HepG2 (cell line): ENCODE measurements around the gene OVOL2. TPM values are rescaled to one million over a fixed set of nuclear protein-coding genes. Genes with fewer than 3 reads are reported as not detected.

ENCODE experiments used
- ATM ChIP-seq: fragments of 450-650 bp; IDR thresholded peaks from 2 replicates; pipeline ENCODE4 v1.7.1; 2017; ENCODE audit warnings: mild to moderate bottlenecking, borderline replicate concordance
- HNRNPK ChIP-seq: fragments of 200-400 bp; formaldehyde crosslinking; IDR thresholded peaks from 2 replicates; pipeline ENCODE4 v1.6.1; 2018; ENCODE audit warnings: low read length, low read depth, moderate library complexity, mild to moderate bottlenecking; ENCODE audit not compliant: poor library complexity, severe bottlenecking
- HNRNPL ChIP-seq: fragments of 200-400 bp; formaldehyde crosslinking; IDR thresholded peaks from 2 replicates; pipeline ENCODE4 v1.6.1; 2017; ENCODE audit warnings: mild to moderate bottlenecking, low read depth, low read length
- IKZF4 ChIP-seq: sonication (generic); formaldehyde crosslinking; IDR thresholded peaks from 2 replicates; pipeline ENCODE4 v1.5.1; 2020; ENCODE audit warnings: borderline replicate concordance, mild to moderate bottlenecking, low read depth, missing genetic modification reagents; ENCODE audit errors: not compliant biosample characterization
- KAT7 ChIP-seq: IDR thresholded peaks from 2 replicates; pipeline ENCODE4 v1.6.1; 2018; ENCODE audit warnings: borderline replicate concordance, missing compliant biosample characterization
- KLF13 ChIP-seq: sonication (generic); formaldehyde crosslinking; IDR thresholded peaks from 2 replicates; pipeline ENCODE4 v1.4.0; 2020; ENCODE audit warnings: mild to moderate bottlenecking, missing genetic modification reagents
- KLF16 ChIP-seq, 2 experiments: sonication (generic) in 1 of 2; formaldehyde crosslinking in 1 of 2; IDR thresholded peaks; 2 replicates each; pipeline versions ENCODE4 v1.6.1 to v1.8.0; 2016 to 2023; ENCODE audit warnings: missing genetic modification reagents in 2 of 2, missing compliant biosample characterization in 1 of 2
- MBNL3 ChIP-seq: fragments of 250-450 bp; sonication (Bioruptor Pico); conservative IDR thresholded peaks from 2 replicates; pipeline ENCODE4 v1.8.0; 2022; ENCODE audit warnings: mild to moderate bottlenecking, inconsistent platforms
- NR2F2 ChIP-seq: IDR thresholded peaks from 2 replicates; pipeline ENCODE4 v1.6.1; 2012; ENCODE audit warnings: low read depth, inconsistent platforms, borderline replicate concordance
- TCF7L2 ChIP-seq: IDR thresholded peaks from 2 replicates; pipeline ENCODE4 v1.6.1; 2011; ENCODE audit warnings: mild to moderate bottlenecking, low read depth, low read length, moderate library complexity
- ZNF124 ChIP-seq: sonication (generic); formaldehyde crosslinking; IDR thresholded peaks from 2 replicates; pipeline ENCODE4 v1.4.0; 2020; ENCODE audit warnings: missing genetic modification reagents
- ZNF557 ChIP-seq: sonication (generic); formaldehyde crosslinking; IDR thresholded peaks from 2 replicates; pipeline ENCODE4 v1.4.0; 2020; ENCODE audit warnings: missing genetic modification reagents
- ZNF562 ChIP-seq: sonication (generic); formaldehyde crosslinking; IDR thresholded peaks from 2 replicates; pipeline ENCODE4 v1.8.0; 2022; ENCODE audit warnings: missing genetic modification reagents, borderline replicate concordance
- ZNF749 ChIP-seq: sonication (generic); formaldehyde crosslinking; IDR thresholded peaks from 2 replicates; pipeline ENCODE4 v1.8.0; 2022; ENCODE audit warnings: mild to moderate bottlenecking, missing genetic modification reagents, moderate library complexity, borderline replicate concordance
- polyA plus RNA-seq, 8 experiments: library from polyadenylated mRNA; depleted of rRNA in 3 of 8; stranded (reverse) in 7 of 8; unstranded in 1 of 8; fragments of >200 nt; fragmentation: Illumina TruSeq in 4 of 8; extraction: Trizol in 4 of 8; gene quantifications; 2 replicates each; pipeline versions ENCODE4 v1.2.1 to v1.2.3, GENCODE V29; 2011 to 2016; ENCODE audit warnings: low read depth in 4 of 8, missing spikeins in 1 of 8, mixed read lengths in 1 of 8; ENCODE audit not compliant: insufficient read depth in 1 of 8
- total RNA-seq, 5 experiments: library from RNA; depleted of rRNA; stranded (reverse); fragments of >200 nt; fragmentation: Illumina TruSeq; extraction: Trizol; gene quantifications; 2 replicates each; pipeline ENCODE4 v1.2.3, GENCODE V29; 2016; ENCODE audit warnings: low read depth in 1 of 5
- TF ChIP-seq, protein P1 (sequence below): IDR thresholded peaks from 2 replicates; pipeline ENCODE4 v1.6.1; 2012; ENCODE audit warnings: low read depth, low read length, improper control_type of control experiment
- TF ChIP-seq, protein P2 (sequence below): sonication (generic); formaldehyde crosslinking; IDR thresholded peaks from 2 replicates; pipeline ENCODE4 v1.4.0; 2020; ENCODE audit warnings: mild to moderate bottlenecking, low read depth, missing genetic modification reagents
- TF ChIP-seq, protein P3 (sequence below): sonication (generic); formaldehyde crosslinking; IDR thresholded peaks from 2 replicates; pipeline ENCODE4 v1.4.0; 2020; ENCODE audit warnings: missing genetic modification reagents
- TF ChIP-seq, protein P4 (sequence below): sonication (generic); formaldehyde crosslinking; IDR thresholded peaks from 2 replicates; pipeline ENCODE4 v1.4.0; 2020; ENCODE audit warnings: missing genetic modification reagents, mild to moderate bottlenecking, borderline replicate concordance
- TF ChIP-seq, protein P5 (sequence below): sonication (generic); formaldehyde crosslinking; IDR thresholded peaks from 2 replicates; pipeline ENCODE4 v1.8.1; 2023; ENCODE audit warnings: mild to moderate bottlenecking, moderate library complexity, missing genetic modification reagents

OVOL2 gene
- total and polyA plus RNA-seq, 2 of the 13 experiments (the other 11 are each of a cell fraction or from before 2014, with no cell fraction given) = 0.20 to 0.31 TPM

DNA sequence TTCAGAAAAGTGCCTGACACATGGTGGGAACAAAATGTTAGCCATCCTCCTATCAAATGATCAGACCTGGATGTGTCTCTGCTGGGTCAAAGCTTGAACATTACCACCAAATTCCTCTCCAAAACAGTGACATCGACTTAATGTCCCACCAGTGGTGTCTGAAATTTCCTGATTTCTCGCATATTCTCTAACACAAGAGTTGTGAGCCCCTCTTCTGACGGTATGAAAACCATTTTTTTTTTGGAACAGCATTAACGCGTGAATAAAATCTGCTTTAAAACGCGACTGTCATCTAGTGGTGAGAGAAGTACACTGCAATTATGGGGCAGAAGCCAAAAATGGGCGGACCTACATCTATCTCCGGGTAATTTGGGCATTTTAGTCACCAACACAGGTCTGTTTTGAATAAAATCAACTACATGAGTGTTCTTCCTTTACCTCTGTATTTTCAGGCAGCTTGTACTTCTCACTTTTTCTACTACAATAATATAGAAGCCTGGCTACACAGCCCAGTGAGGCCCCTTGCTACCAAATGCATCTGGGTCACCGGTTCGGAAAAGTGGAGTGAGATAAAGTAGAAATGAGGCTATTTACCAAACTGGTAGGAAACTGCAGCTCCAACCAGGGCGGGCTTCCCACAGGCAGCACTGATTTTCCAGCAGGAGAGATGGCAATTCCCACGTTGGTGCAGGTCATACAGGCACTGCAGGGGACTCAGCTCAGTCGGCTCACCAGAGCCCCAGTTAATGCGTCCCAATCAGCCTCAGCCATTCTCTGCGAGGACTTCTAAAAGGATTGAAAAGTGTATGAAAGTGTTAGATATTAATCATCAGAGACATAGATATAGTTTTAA is 61.5 kb downstream of the OVOL2 start (continued):
- TF ChIP-seq, protein P1, sequence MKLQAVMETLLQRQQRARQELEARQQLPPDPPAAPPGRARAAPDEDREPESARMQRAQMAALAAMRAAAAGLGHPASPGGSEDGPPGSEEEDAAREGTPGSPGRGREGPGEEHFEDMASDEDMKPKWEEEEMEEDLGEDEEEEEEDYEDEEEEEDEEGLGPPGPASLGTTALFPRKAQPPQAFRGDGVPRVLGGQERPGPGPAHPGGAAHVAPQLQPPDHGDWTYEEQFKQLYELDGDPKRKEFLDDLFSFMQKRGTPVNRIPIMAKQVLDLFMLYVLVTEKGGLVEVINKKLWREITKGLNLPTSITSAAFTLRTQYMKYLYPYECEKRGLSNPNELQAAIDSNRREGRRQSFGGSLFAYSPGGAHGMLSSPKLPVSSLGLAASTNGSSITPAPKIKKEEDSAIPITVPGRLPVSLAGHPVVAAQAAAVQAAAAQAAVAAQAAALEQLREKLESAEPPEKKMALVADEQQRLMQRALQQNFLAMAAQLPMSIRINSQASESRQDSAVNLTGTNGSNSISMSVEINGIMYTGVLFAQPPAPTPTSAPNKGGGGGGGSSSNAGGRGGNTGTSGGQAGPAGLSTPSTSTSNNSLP = peak; percentile 68
- TF ChIP-seq KLF13 (CRISPR knock-in tag) (no peak), KAT7 (CRISPR knock-in tag) (0 out of 2 replicates have a peak, but pooled peaks have one; percentile 35), ATM (no peak), NR2F2 (no peak), HNRNPL (no peak), KLF16 (CRISPR knock-in tag; IDR thresholded peaks at IDR 0.05) (peak in 1 of 2 experiments; percentile 65; a peak in 2 of 4 replicates), MBNL3 (CRISPR knock-in tag) (no peak), ZNF124 (CRISPR knock-in tag) (peak; percentile 85; the same call in 1 of the 2 replicates), ZNF557 (CRISPR knock-in tag) (no peak), ZNF562 (no peak), HNRNPK (no peak), TCF7L2 (no peak), IKZF4 (CRISPR knock-in tag) (no peak), ZNF749 (CRISPR knock-in tag) (no peak)
- TF ChIP-seq, protein P2, sequence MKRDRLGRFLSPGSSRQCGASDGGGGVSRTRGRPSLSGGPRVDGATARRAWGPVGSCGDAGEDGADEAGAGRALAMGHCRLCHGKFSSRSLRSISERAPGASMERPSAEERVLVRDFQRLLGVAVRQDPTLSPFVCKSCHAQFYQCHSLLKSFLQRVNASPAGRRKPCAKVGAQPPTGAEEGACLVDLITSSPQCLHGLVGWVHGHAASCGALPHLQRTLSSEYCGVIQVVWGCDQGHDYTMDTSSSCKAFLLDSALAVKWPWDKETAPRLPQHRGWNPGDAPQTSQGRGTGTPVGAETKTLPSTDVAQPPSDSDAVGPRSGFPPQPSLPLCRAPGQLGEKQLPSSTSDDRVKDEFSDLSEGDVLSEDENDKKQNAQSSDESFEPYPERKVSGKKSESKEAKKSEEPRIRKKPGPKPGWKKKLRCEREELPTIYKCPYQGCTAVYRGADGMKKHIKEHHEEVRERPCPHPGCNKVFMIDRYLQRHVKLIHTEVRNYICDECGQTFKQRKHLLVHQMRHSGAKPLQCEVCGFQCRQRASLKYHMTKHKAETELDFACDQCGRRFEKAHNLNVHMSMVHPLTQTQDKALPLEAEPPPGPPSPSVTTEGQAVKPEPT = no peak
- TF ChIP-seq, protein P3, sequence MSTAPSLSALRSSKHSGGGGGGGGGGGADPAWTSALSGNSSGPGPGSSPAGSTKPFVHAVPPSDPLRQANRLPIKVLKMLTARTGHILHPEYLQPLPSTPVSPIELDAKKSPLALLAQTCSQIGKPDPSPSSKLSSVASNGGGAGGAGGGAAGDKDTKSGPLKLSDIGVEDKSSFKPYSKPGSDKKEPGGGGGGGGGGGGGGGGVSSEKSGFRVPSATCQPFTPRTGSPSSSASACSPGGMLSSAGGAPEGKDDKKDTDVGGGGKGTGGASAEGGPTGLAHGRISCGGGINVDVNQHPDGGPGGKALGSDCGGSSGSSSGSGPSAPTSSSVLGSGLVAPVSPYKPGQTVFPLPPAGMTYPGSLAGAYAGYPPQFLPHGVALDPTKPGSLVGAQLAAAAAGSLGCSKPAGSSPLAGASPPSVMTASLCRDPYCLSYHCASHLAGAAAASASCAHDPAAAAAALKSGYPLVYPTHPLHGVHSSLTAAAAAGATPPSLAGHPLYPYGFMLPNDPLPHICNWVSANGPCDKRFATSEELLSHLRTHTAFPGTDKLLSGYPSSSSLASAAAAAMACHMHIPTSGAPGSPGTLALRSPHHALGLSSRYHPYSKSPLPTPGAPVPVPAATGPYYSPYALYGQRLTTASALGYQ (CRISPR knock-in tag) = no peak
- TF ChIP-seq, protein P4, sequence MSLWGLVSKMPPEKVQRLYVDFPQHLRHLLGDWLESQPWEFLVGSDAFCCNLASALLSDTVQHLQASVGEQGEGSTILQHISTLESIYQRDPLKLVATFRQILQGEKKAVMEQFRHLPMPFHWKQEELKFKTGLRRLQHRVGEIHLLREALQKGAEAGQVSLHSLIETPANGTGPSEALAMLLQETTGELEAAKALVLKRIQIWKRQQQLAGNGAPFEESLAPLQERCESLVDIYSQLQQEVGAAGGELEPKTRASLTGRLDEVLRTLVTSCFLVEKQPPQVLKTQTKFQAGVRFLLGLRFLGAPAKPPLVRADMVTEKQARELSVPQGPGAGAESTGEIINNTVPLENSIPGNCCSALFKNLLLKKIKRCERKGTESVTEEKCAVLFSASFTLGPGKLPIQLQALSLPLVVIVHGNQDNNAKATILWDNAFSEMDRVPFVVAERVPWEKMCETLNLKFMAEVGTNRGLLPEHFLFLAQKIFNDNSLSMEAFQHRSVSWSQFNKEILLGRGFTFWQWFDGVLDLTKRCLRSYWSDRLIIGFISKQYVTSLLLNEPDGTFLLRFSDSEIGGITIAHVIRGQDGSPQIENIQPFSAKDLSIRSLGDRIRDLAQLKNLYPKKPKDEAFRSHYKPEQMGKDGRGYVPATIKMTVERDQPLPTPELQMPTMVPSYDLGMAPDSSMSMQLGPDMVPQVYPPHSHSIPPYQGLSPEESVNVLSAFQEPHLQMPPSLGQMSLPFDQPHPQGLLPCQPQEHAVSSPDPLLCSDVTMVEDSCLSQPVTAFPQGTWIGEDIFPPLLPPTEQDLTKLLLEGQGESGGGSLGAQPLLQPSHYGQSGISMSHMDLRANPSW (CRISPR knock-in tag) = no peak
- TF ChIP-seq, protein P5, sequence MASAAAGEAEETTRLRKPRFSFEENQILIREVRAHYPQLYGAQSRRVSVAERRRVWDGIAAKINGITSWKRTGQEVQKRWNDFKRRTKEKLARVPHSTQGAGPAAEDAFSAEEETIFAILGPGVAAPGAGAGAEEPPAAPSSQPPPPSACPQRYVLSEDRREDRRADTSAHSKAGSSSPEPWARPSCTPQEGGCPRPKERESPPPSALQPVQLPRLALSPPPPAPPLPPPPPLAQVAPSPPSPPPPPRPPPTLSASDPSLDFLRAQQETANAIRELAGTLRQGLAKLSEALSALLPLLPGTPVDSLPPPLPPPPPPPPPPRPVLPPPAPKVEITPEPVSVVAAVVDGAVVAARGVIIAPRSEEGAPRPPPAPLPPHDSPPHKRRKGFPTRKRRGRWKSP (CRISPR knock-in tag) = no peak
